HEK293 (cell line): ENCODE results near the gene MYRIP.

ENCODE experiments used
- CTCF ChIA-PET: fragments of 350-600 bp; formaldehyde crosslinking; extraction: SDS; loops from one replicate; lab custom pipeline; 2021; ENCODE audit warnings: antibody characterized with exemption; lab: Yijun Ruan, JAX
- POLR2A ChIA-PET: fragments of 300-600 bp; formaldehyde crosslinking; extraction: SDS; loops from one replicate; lab custom pipeline; 2020; ENCODE audit warnings: antibody characterized with exemption, inconsistent platforms; lab: Yijun Ruan, JAX
- H3K27ac ChIP-seq: fragments of 200-500 bp; sonication (Bioruptor generic); 2 replicates; pipeline ENCODE4 v1.5.1; 2014; ENCODE audit warnings: low read depth, low read length, control low read depth, inconsistent platforms; ENCODE audit errors: extremely low read depth
- H3K36me3 ChIP-seq, 2 experiments: fragments of 200-500 bp in 1 of 2; sonication (Bioruptor generic) in 1 of 2; 1 replicate in 1 of 2; 2 replicates in 1 of 2; pipeline ENCODE4 v1.5.1; 2014 to 2017; ENCODE audit warnings: inconsistent platforms in 2 of 2, low read length in 2 of 2; ENCODE audit not compliant: control insufficient read depth in 2 of 2, insufficient read depth in 1 of 2
- H3K4me1 ChIP-seq: fragments of 200-500 bp; sonication (Bioruptor generic); 2 replicates; pipeline ENCODE4 v1.5.1; 2014; ENCODE audit warnings: mild to moderate bottlenecking, low read length, inconsistent platforms; ENCODE audit not compliant: control insufficient read depth, insufficient read depth
- H3K4me3 ChIP-seq: 2 replicates; pipeline ENCODE4 v1.5.1; 2011; ENCODE audit warnings: low read depth, mild to moderate bottlenecking, control low read depth, low read length, moderate library complexity
- H3K9me3 ChIP-seq: fragments of 200-500 bp; sonication (Bioruptor generic); 2 replicates; pipeline ENCODE4 v1.5.1; 2014; ENCODE audit warnings: low read depth, low read length, inconsistent platforms; ENCODE audit not compliant: control insufficient read depth, insufficient read depth
- CTCF ChIP-seq: fragments of 450-650 bp; formaldehyde crosslinking; IDR thresholded peaks from 2 replicates; pipeline ENCODE4 v1.5.1; 2016; ENCODE audit warnings: missing biosample characterization, missing genetic modification characterization
- GFI1B ChIP-seq: fragments of 450-650 bp; formaldehyde crosslinking; IDR thresholded peaks from 2 replicates; pipeline ENCODE4 v1.5.1; 2016; ENCODE audit warnings: missing biosample characterization, missing genetic modification characterization
- PBX3 ChIP-seq: sonication (generic); formaldehyde crosslinking; IDR thresholded peaks from 2 replicates; pipeline ENCODE4 v1.8.1; 2022; ENCODE audit warnings: mild to moderate bottlenecking, moderate library complexity, missing genetic modification reagents
- ZBTB44 ChIP-seq: fragments of 450-650 bp; IDR thresholded peaks from 2 replicates; pipeline ENCODE4 v1.5.1; 2018; ENCODE audit warnings: missing biosample characterization, mild to moderate bottlenecking, missing genetic modification characterization
- ZBTB8A ChIP-seq: fragments of 450-650 bp; formaldehyde crosslinking; IDR thresholded peaks from 2 replicates; pipeline ENCODE4 v1.5.1; 2016; ENCODE audit warnings: missing biosample characterization, missing genetic modification characterization
- ZFP41 ChIP-seq: fragments of 450-650 bp; formaldehyde crosslinking; IDR thresholded peaks from 2 replicates; pipeline ENCODE4 v1.5.1; 2016; ENCODE audit warnings: missing biosample characterization, missing genetic modification characterization, borderline replicate concordance
- ZFP69B ChIP-seq: fragments of 450-650 bp; formaldehyde crosslinking; IDR thresholded peaks from 2 replicates; pipeline ENCODE4 v1.5.1; 2016; ENCODE audit warnings: missing biosample characterization, missing genetic modification characterization
- ZIC2 ChIP-seq: fragments of 450-650 bp; formaldehyde crosslinking; IDR thresholded peaks from 2 replicates; pipeline ENCODE4 v1.5.1; 2016; ENCODE audit warnings: missing biosample characterization, missing genetic modification characterization
- ZNF157 ChIP-seq: fragments of 450-650 bp; formaldehyde crosslinking; IDR thresholded peaks from 2 replicates; pipeline ENCODE4 v1.5.1; 2016; ENCODE audit warnings: missing biosample characterization, missing genetic modification characterization
- ZNF423 ChIP-seq: fragments of 450-650 bp; formaldehyde crosslinking; IDR thresholded peaks from 2 replicates; pipeline ENCODE4 v1.5.1; 2016; ENCODE audit warnings: missing biosample characterization, missing genetic modification characterization
- ZNF433 ChIP-seq: fragments of 450-650 bp; formaldehyde crosslinking; IDR thresholded peaks from 2 replicates; pipeline ENCODE4 v1.5.1; 2016; ENCODE audit warnings: missing biosample characterization, missing genetic modification characterization, low read depth
- ZNF544 ChIP-seq: fragments of 450-650 bp; formaldehyde crosslinking; IDR thresholded peaks from 2 replicates; pipeline ENCODE4 v1.5.0; 2017; ENCODE audit warnings: missing biosample characterization, missing genetic modification characterization
- ZNF560 ChIP-seq: fragments of 450-650 bp; formaldehyde crosslinking; IDR thresholded peaks from 2 replicates; pipeline ENCODE4 v1.5.1; 2017; ENCODE audit warnings: missing biosample characterization, missing genetic modification characterization, borderline replicate concordance
- TF ChIP-seq, protein P1 (sequence below): fragments of 450-650 bp; formaldehyde crosslinking; IDR thresholded peaks from 2 replicates; pipeline ENCODE4 v1.5.1; 2017; ENCODE audit warnings: missing biosample characterization, missing genetic modification characterization
- TF ChIP-seq, protein P2 (sequence below): fragments of 450-650 bp; formaldehyde crosslinking; IDR thresholded peaks from 2 replicates; pipeline ENCODE4 v1.5.1; 2016; ENCODE audit warnings: missing biosample characterization, missing genetic modification characterization

The MYRIP gene

DNA sequence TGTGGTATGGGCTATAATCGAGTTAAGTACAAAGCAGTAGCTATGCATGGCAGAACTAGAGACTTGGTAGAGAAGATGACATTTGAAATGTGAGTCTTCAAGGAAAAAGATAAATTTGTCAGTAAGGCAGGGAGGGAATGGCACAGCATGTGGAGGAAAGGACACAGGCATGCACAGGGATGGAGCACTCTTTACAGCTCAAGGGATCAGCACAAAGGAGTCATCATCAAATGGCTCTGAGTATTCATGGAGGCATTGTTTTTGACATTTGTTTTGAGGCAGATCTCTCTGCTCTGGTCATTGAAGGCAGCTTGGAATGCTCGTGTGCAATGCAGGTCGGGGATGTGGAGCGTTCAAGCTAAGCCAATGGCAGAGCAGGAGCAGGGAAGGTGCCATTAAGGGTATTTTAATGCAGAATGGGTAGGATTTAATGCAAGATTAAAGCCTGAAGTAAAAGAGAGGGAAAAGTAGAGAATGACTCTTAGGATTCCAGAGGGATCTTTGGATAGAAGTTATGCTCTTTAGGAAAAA, 213.0 kb downstream of the MYRIP start:
- Histone ChIP-seq H3K36me3 (no peaks in the 10 kb centered on the region), H3K9me3 (no peaks in the 10 kb centered on the region), H3K4me1 (no peaks in the 10 kb centered on the region), H3K27ac (no peak overlapping the region), H3K4me3 (no peak overlapping the region)
- CTCF ChIA-PET: interaction anchor here (0.5 kb wide), 1 partner anchor 181 kb away, joined by 3 read pairs; no protein-coding TSS in a partner anchor
- TF ChIP-seq, protein P1, sequence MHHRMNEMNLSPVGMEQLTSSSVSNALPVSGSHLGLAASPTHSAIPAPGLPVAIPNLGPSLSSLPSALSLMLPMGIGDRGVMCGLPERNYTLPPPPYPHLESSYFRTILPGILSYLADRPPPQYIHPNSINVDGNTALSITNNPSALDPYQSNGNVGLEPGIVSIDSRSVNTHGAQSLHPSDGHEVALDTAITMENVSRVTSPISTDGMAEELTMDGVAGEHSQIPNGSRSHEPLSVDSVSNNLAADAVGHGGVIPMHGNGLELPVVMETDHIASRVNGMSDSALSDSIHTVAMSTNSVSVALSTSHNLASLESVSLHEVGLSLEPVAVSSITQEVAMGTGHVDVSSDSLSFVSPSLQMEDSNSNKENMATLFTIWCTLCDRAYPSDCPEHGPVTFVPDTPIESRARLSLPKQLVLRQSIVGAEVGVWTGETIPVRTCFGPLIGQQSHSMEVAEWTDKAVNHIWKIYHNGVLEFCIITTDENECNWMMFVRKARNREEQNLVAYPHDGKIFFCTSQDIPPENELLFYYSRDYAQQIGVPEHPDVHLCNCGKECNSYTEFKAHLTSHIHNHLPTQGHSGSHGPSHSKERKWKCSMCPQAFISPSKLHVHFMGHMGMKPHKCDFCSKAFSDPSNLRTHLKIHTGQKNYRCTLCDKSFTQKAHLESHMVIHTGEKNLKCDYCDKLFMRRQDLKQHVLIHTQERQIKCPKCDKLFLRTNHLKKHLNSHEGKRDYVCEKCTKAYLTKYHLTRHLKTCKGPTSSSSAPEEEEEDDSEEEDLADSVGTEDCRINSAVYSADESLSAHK (tag by site-specific recombination): no peak
- TF ChIP-seq PBX3 (CRISPR knock-in tag) (no peak), GFI1B (no peak), ZFP69B (no peak), ZNF560 (tag by site-specific recombination) (no peak), ZNF433 (tag by site-specific recombination) (no peak), ZBTB8A (tag by site-specific recombination) (no peak), ZFP41 (tag by site-specific recombination) (no peak), ZBTB44 (no peak), ZNF423 (tag by site-specific recombination) (no peak), CTCF (tag by site-specific recombination) (no peak), ZNF544 (tag by site-specific recombination) (no peak), ZIC2 (no peak), ZNF157 (tag by site-specific recombination) (no peak)
- TF ChIP-seq, protein P2, sequence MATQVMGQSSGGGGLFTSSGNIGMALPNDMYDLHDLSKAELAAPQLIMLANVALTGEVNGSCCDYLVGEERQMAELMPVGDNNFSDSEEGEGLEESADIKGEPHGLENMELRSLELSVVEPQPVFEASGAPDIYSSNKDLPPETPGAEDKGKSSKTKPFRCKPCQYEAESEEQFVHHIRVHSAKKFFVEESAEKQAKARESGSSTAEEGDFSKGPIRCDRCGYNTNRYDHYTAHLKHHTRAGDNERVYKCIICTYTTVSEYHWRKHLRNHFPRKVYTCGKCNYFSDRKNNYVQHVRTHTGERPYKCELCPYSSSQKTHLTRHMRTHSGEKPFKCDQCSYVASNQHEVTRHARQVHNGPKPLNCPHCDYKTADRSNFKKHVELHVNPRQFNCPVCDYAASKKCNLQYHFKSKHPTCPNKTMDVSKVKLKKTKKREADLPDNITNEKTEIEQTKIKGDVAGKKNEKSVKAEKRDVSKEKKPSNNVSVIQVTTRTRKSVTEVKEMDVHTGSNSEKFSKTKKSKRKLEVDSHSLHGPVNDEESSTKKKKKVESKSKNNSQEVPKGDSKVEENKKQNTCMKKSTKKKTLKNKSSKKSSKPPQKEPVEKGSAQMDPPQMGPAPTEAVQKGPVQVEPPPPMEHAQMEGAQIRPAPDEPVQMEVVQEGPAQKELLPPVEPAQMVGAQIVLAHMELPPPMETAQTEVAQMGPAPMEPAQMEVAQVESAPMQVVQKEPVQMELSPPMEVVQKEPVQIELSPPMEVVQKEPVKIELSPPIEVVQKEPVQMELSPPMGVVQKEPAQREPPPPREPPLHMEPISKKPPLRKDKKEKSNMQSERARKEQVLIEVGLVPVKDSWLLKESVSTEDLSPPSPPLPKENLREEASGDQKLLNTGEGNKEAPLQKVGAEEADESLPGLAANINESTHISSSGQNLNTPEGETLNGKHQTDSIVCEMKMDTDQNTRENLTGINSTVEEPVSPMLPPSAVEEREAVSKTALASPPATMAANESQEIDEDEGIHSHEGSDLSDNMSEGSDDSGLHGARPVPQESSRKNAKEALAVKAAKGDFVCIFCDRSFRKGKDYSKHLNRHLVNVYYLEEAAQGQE (tag by site-specific recombination): no peak
- POLR2A ChIA-PET: no interaction called here
